Measurements from ENCODE around the gene MGST1.
"Not testable (repeated sequence)": the region's sequence is repeated elsewhere in the genome, so short reads cannot be mapped to it uniquely, and the experiment has no call there.

The MGST1 gene

DNA sequence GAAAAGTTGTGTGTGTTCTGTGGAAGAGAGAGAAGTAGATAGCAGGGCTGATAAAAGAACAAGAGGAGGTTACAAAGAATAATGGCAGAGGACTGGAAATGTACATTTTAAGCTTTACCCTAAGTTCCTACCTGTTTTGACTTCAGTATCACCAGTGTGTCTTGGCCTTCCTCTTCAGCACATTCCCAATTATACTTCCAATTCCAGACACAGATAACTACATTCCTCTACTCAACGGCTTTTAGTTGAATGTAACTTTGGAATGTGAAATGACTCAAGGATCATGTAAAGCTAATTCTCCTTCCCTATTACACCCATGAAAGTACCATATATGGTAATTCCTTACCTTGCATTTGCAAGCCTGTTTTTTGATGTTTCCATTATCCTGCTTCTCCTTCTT, 5.0 kb downstream of the MGST1 start:
- DNase-seq (ENCODE audit: low read depth, low spot score): no peak

DNA sequence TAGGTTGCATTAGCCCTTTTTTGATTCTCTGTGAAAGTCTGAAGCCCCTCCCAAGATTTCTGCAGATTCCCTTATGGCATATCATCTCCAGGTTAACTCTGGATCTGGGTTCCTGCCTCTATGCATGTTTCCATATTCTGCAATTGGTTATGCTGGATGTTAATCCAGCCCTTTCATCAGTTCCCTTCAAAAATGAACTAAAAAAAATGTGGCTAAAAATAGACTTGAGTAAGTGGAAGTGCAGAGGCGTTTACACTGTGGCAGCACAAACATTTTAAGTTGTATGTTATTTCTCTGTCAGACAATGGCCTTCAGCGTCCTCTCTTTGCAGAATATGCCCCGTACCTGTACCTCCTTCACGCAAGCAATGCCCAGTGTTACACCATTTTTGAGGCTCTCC, 11.4 kb downstream of the MGST1 start:
- DNase-seq (ENCODE audit: low read depth, low spot score): no peak

DNA sequence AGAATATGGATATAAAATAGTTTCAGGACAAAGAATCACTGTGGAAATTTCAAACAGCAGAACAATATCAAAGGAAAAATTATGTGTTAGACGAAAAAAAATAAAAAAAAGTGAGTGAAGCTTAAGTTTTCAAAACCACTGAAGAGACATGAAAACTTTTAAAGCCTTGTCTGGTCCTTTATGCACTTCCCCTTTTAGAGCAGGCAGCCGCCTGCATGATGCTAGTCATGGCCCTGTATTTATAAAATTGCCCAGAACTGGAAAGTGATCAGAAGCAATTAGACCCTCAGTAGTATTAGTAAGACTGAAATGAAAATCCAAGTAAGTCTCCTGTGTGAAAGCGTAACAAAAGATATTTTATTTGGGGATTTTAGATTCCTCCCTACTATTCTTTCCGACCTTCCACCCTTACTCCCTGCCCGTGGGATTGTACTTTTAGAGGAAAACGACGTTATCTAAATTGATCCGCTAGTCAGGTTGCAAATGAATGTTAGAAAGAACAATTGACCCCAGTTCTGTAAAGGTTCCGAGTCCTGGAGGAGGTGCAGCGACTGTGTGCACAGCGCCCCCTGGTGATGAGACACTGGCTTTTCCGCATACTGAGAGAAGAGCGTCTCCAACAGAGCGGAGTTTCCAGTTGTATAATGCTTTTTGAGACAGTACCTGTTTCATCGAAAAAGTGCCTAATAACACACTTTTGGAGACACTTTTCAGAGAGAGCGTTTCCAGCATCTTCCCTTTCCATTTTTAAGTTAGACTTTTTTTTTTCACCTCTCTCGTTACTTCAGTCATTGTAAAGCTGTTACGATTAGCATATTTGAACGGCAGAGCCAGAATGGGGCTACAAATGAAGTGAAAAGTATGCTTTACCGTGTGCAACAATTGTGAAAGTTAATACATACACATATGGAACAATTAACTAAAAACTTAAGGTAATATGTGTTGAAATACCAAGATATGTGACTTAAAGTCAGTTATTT, 12.4 kb downstream of the MGST1 start:
- DNase-seq (ENCODE audit: low read depth, low spot score): peak; percentile 28

DNA sequence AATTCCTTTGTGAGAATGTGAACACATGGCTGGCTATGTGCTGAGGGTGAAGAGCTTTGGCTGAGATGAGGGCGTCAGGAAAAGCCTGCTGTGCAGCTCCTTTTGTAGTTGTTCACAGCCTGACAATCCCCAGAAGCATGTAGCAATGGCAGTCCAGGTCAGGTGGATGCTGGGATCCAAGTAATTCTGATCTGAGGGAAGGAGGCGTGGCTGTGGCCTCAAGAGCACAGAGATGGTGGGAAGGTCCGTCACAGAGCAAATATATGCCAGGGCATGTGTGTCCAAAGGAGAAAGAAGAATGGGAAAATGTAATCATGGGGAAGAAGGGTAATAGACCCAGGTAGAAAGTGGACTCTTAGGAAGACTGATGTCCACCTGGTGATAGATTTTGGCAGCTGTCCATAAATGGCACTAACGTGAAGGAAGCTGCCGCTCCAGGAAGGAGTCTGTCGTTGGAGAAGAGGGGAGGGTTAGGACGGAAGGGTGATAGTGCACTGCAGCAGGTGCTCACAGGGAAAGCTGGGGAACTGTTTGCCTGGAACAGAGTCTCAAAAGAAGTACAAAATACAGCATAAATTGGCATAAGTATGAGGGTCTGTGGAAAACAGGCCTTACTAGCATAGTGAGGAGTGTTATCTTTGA, 13.8 kb downstream of the MGST1 start:
- no peak for DNase-seq (ENCODE audit: low read depth, low spot score)

DNA sequence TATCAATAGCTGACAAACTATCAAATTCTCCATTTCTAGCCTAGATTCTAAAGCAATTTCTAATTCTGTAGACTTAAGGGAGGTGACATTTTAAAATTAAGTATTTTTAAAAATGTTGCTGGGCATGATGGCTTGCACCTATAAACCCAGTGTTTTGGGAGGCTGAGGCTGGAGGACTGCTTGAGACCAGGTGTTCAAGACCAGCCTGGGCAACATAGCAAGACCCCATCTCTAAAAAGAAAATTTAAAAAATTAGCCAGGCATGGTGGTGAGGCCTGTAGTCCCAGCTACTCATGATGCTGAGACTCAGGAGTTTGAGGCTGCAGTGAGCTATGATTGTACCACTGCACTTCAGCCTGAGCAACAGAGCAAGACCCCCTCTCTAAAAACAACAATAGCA, 15.1 kb downstream of the MGST1 start:
- no peak for DNase-seq (ENCODE audit: low read depth, low spot score)

DNA sequence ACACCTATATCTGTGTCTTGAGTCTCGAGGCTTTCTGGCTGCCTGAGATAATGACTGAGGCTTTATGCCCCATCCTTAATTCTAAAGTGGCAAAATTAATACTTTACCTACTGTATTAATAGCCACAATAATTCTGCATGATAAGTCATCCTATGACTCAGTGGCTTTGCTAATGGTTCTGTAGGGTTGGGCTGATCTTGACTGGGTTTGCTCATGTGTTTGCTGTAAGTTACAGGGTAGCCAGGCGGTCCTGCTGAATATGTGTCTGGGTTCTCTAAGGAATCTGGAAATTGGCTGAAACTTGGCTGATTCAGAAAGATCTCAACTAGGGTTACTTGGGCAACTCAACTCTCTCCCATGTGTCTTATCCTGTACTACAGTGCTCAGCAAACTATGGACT, 21.7 kb downstream of the MGST1 start:
- no peak for DNase-seq (ENCODE audit: low read depth, low spot score)

DNA sequence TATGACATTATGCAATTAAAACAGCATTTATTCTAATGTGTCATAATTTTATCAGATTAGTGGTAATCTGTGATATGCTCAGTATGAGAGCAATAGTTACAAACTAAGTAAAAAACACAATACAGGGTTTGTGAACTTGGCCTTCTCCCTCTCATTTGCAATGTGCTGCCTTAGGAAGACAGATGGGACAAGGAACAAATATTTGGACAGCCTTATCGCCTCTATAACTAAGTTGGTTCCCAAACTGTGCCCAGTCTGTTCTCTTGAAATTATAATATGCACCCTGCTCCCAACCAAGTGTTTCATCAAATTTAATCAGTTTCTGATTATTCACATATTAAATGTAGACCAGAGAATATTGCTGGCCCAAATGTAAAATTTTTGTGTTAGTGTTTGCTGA, 22.7 kb downstream of the MGST1 start:
- no peak for DNase-seq (ENCODE audit: low read depth, low spot score)

DNA sequence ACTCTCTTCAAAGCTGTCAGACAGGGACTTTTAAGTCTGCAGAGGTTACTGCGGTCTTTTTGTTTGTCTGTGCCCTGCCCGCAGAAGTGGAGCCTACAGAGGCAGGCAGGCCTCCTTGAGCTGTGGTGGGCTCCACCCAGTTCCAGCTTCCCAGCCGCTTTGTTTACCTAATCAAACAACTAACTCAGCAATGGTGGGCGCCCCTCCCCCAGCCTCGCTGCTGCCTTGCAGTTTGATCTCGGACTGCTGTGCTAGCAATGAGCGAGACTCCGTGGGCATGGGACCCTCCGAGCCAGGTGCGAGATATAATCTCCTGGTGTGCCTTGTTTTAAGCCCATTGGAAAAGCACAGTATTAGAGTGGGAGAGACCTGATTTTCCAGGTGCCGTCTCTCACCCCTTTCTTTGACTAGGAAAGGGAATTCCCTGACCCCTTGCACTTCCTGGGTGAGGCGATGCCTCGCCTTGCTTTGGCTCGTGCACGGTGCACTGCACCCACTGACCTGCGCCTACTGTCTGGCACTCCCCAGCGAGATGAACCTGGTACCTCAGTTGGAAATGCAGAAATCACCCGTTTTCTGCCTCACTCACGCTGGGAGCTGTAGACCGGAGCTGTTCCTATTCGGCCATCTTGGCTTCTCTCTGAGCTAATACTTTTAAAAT, 35.3 kb downstream of the MGST1 start:
- DNase-seq (ENCODE audit: low read depth, low spot score): not testable (repeated sequence)

DNA sequence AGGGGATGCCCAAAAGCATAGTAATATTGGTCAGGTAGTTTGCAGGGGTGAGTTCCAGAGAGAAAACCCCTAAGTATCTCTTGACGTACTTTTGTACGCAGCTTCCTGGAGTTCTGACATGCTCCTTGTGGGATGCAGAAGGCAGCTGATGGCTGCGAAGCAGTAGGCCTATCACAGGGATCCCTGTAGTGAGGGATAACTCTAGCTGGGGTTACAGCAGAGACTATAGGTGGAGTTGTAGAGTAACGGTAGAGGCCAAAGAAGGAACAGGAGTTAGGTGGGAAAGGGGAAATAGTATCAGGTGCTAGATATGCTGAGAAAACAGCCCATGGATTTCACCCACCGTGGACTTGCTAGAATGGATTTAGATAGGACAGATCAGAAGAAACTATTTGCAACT, 37.3 kb downstream of the MGST1 start:
- DNase-seq (ENCODE audit: low read depth, low spot score): no peak

DNA sequence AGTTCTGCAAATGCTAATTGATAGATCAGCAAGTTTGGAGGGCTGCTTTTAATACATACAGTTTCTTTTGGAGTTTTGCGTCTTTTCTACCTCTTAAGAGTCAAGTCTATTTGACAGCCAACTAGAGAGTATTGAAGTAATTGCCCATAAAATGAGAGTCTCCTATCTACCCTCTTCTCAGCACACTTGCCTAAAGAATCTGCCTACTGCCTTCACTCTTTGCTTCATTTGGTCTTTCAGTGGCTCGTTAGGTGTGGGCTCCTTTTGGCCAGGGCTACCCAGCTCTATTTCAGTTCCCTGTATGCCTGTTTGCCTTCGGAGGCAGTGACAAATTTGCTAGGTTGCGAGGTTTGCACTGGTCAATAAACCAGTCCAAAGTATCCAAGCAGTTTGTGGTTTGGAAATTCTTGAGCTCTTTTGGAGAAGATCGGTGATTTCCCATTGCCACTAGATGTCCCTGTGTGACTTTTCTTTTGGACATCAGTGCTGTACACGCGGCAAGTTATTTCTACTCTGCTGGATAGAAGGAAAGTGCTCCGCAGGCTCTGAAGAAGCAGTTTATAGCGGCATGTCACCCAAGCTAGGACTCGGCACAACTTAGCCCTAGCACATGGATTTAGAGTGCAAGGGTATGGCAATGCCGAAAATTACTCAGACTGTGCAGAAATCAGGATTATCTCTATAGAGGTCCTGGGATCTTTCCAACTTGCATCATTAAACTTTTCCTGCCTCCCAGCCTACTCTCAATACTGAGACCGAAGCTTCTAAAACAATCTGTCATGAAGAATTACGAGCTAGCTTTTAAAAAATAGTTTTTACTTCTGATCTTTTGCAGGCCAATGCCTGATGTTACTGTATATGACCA, 38.6 kb downstream of the MGST1 start:
- DNase-seq (ENCODE audit: low read depth, low spot score): peak; percentile 33

DNA sequence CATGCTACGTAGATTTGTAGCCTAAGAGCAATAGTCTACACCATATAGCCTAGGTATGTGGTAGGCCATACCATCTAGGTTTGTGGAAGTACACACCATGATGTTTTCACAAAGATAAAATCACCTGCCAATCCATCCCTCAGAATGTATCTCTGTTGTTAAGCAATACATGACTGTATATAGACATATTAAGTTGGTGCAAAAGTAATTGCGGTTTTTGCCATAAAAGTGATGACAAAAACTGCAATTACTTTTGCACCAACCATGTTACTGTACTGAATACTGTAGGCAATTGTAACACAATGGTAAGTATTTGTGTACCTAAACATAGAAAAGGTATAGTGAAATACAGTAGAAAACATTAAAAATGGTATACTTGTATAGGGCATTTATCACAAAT, 40.5 kb downstream of the MGST1 start:
- DNase-seq (ENCODE audit: low read depth, low spot score): no peak

DNA sequence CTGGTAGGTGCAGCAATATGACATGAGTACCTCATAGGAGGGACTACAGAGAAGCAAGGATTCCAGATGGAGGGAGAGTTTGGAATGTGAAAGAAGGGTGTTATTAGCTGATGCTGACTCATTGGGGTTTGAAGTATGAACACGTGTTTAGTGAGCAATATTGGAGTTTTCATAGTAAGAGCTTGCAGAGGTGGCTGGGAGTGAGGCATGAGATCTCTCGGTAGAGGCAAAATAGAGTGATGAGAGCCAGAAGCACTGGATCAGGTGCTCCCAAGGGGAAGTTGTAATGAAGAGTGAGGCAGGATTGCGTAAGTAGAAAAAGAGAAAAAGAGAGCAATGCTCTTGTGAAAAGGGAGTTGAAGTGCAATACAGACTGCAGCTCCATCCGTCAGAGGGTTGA, 42.1 kb downstream of the MGST1 start:
- DNase-seq (ENCODE audit: low read depth, low spot score): no peak

DNA sequence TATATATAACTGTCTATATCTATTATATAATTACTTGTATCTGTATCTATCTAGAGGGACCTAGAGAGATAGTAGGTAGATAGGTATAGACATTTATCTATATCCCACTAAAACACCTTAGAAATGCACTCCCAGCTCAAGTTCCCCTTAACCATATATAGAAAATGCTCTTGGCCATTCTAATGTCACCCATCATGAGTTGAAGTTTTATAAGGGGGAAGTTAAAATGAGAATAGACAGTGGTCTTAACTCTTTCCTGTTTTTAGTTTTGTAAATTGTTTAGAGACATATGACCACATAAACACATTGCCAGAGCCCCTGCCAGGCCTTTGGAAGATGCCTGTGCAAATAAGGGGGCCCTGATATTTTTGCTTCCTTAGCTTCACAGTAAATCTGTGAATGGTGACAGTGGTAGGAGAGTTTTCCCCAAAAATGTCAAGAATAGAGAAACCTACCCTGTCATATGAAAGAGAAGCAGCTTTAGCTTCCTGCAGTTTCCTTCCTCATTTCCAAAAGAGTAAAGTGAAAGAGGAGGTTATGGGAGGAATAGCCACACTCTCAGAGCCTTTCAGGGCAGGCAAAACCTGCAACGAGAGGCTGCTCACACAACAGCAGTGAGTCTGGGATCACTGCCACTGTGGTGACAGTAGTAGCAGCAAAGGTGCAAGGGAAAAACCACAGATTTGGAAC, 45.5 kb downstream of the MGST1 start:
- DNase-seq (ENCODE audit: low read depth, low spot score): no peak

DNA sequence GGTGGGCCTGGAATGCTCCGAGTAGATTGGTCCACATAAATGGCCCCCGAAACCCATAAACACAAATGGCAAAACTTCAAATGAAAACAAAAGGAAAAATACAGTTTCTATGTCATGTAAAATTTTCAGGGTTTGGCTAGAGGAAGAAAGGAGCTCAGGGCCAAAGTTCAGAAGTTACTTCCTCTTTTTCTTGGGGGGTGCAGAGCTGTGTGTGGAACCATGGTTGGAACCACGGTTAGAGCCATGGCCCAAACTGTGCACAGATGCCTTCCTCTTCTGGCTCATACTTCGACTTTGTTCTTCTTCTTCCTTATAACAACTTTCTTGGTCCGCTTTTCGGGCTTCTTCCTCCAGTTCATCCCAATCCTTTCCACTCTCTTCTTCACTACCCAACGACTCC, 51.7 kb downstream of the MGST1 start:
- no peak for DNase-seq (ENCODE audit: low read depth, low spot score)

DNA sequence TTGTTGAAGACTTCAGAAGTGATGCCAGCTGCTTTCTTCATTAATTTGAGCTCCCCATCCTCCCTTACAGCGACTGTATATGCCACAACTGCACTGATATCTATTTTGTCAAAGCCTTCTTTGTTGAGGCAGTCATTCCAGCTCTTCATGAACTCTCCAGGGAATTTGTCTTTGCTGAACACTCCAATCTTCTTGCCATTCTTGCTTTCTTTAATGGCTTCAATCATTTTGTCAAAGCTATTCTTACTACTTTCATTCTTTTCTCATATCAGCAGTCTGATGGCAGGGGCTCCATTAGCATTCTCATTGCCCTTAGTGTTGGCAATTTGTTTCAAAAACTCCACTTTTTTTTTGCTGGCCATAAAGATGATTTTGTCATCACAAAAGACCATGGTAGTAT, 54.4 kb downstream of the MGST1 start:
- not testable (repeated sequence) for DNase-seq (ENCODE audit: low read depth, low spot score)

DNA sequence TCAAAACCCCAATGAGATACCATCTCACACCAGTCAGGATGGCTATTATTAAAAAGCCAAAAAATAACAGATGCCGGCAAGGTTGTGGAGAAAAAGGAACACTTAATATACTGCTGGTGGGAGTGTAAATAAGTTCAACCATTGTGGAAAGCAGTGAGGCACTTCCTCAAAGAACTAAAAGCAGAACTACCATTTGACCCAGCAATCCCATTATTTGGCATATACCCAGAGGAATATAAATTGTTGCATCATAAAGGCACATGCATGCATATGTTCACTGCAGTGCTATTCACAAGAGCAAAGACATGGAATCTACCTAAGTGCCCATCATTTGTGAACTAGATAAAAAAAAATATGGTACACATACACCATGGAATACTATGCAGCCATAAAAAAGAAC, 59.9 kb downstream of the MGST1 start:
- no peak for DNase-seq (ENCODE audit: low read depth, low spot score)

All from iPS DF 19.7 (cell line).